Endothelial cell of umbilical vein (primary cell): ENCODE results near the gene IGF2BP1.

Source experiments
- EZH2 ChIP-seq: IDR thresholded peaks from 2 replicates; pipeline ENCODE4 v1.6.1; 2012; ENCODE audit warnings: borderline replicate concordance, low read depth, mild to moderate bottlenecking, moderate library complexity, low read length, inconsistent platforms; ENCODE audit not compliant: severe bottlenecking
- GATA2 ChIP-seq: IDR thresholded peaks from 2 replicates; pipeline ENCODE4 v1.7.0; 2011; ENCODE audit warnings: low read depth, mild to moderate bottlenecking, moderate library complexity, mixed read lengths, low read length; ENCODE audit not compliant: insufficient read length, insufficient read depth
- JUN ChIP-seq: IDR thresholded peaks from 2 replicates; pipeline ENCODE4 v1.6.1; 2011; ENCODE audit warnings: borderline replicate concordance, low read depth; ENCODE audit not compliant: insufficient read length, insufficient read depth
- MAX ChIP-seq: IDR thresholded peaks from 2 replicates; pipeline ENCODE4 v1.6.1; 2011; ENCODE audit not compliant: insufficient read depth, insufficient read length
- POLR2A ChIP-seq: IDR thresholded peaks from 2 replicates; pipeline ENCODE4 v1.6.1; 2012; ENCODE audit warnings: low read depth, mild to moderate bottlenecking, control low read depth, low read length
- POLR2AphosphoS5 ChIP-seq: IDR thresholded peaks from 2 replicates; pipeline ENCODE4 v1.6.1; 2012; ENCODE audit warnings: low read depth, mild to moderate bottlenecking, control low read depth, low read length, moderate library complexity; ENCODE audit not compliant: insufficient read depth
- TF ChIP-seq, protein P1 (sequence below), 2 donors: IDR thresholded peaks; 1 replicate in 1 of 2; 2 replicates in 1 of 2; pipeline ENCODE4 v1.5.1; 2011; ENCODE audit warnings: low read length in 2 of 2, mild to moderate bottlenecking in 2 of 2, moderate library complexity in 2 of 2, control low read depth in 1 of 2, inconsistent platforms in 1 of 2, low read depth in 1 of 2; ENCODE audit not compliant: insufficient read depth in 1 of 2; ENCODE audit errors: extremely low read depth in 1 of 2

DNA sequence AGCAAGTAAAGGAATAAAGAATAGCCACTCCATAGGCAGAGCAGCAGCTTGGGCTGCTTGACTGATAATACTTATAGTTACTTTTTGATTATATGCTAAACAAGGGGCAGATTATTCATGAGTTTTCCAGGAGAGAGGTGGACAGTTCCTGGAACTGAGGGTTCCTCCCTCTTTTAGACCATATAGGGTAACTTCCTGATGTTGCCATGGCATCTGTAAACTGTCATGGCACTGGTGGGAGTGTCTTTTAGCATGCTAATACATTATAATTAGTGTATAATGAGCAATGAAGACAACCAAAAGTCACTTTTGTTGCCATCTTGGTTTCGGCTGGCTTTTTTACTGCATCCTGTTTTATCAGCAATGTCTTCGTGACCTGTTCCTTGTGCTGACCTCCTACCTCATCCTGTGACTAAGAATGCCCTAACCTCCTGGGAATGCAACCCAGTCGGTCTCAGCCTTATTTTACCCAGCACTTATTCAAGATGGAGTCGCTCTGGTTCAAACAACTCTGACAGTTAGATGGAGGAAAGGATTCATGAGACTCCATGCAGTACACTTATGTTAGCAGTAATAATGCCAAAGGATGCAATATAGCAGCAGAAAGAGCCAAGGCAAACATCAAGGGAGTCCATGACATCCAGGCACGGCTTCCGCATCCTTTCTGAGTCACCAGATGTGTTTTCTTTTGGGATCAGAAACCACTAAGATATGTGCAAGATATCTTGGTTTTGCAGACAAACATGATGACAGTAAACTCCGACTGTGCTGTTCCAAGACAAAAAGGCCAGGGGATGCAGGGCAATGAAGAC, 79.6 kb downstream of the IGF2BP1 start:
- TF ChIP-seq, protein P1, sequence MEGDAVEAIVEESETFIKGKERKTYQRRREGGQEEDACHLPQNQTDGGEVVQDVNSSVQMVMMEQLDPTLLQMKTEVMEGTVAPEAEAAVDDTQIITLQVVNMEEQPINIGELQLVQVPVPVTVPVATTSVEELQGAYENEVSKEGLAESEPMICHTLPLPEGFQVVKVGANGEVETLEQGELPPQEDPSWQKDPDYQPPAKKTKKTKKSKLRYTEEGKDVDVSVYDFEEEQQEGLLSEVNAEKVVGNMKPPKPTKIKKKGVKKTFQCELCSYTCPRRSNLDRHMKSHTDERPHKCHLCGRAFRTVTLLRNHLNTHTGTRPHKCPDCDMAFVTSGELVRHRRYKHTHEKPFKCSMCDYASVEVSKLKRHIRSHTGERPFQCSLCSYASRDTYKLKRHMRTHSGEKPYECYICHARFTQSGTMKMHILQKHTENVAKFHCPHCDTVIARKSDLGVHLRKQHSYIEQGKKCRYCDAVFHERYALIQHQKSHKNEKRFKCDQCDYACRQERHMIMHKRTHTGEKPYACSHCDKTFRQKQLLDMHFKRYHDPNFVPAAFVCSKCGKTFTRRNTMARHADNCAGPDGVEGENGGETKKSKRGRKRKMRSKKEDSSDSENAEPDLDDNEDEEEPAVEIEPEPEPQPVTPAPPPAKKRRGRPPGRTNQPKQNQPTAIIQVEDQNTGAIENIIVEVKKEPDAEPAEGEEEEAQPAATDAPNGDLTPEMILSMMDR (IDR thresholded peaks at IDR 0.05; ENCODE audit: extremely low read depth in 1 of 2, insufficient read depth in 1 of 2, low read depth in 1 of 2, low read length in 2 of 2): no peak
- TF ChIP-seq JUN (peak; percentile 70), POLR2A (peak; percentile 34), POLR2AphosphoS5 (peak; percentile 80), GATA2 (peak; percentile 93), MAX (no peak), EZH2 (no peak)
